SH-SY5Y (cell line): ENCODE measurements around the gene MND1.

Source experiments
- GATA2 ChIP-seq: IDR thresholded peaks from 2 replicates; pipeline ENCODE4 v1.6.1; 2011; ENCODE audit warnings: mild to moderate bottlenecking, low read depth, low read length
- GATA3 ChIP-seq: IDR thresholded peaks from 2 replicates; pipeline ENCODE4 v1.6.1; 2011; ENCODE audit warnings: low read depth, mild to moderate bottlenecking, low read length, moderate library complexity

- TF ChIP-seq GATA2, result no peak
- no peak for TF ChIP-seq GATA3
Measured at GRCh38 chr4:153450544-153450917, 106.0 kb downstream of the MND1 start.
